Muscle layer of duodenum (tissue), 2 donors: ENCODE data around the gene ZMYM3.

ENCODE experiments used
- H3K27ac ChIP-seq: one replicate; pipeline ENCODE4 v1.7.0; 2013; ENCODE audit warnings: mild to moderate bottlenecking, low read length
- H3K27me3 ChIP-seq: one replicate; pipeline ENCODE4 v1.7.0; 2013; ENCODE audit warnings: low read depth, mild to moderate bottlenecking, control low read depth, low read length
- H3K36me3 ChIP-seq, 2 donors: one replicate each; pipeline ENCODE4 v1.7.0; 2013; ENCODE audit warnings: low read length in 2 of 2, control low read depth in 1 of 2, mild to moderate bottlenecking in 1 of 2; ENCODE audit not compliant: insufficient read depth in 2 of 2, control insufficient read depth in 1 of 2
- H3K4me1 ChIP-seq, 2 donors: one replicate each; pipeline ENCODE4 v1.7.0; 2013; ENCODE audit warnings: low read length in 2 of 2, mild to moderate bottlenecking in 2 of 2, control low read depth in 1 of 2, moderate library complexity in 1 of 2; ENCODE audit not compliant: insufficient read depth in 2 of 2, control insufficient read depth in 1 of 2
- H3K4me3 ChIP-seq, 2 donors: one replicate each; pipeline ENCODE4 v1.7.0; 2013; ENCODE audit warnings: low read length in 2 of 2, low read depth in 1 of 2, mild to moderate bottlenecking in 1 of 2
- H3K9me3 ChIP-seq, 2 donors: one replicate each; pipeline ENCODE4 v1.7.0; 2013; ENCODE audit warnings: low read length in 2 of 2, control low read depth in 1 of 2, mild to moderate bottlenecking in 1 of 2; ENCODE audit not compliant: control insufficient read depth in 1 of 2
- donor health status: healthy.

ZMYM3 gene

DNA sequence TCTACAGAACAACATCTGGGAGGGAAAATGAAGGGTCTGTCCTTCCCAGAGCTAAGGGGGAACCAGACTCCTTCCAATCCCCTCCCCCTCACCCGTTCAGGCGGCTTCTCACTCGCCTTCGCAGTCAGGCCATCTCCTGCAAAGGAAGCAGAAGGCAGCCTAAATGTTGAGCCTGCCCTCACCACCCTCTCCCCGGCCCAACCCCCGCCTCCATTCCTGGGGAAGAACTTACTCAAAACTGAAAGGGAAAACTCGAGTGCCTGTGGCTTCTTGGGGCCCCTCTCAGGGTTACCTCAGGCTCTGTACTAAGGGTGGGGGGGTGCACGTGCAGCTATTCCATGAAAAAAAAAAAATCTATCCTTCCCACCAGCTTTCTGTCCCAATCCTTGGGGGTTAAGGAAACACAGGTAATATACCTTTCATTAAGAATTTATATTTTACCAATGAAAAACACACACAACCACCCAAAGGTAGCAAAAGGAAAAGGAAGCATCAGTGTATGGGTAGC, 2.4 kb downstream of the ZMYM3 start:
- Histone ChIP-seq H3K4me1 (peaks cover 0 to 20% of the 10 kb centered on the region in 2 donors), H3K27me3 (no peaks in the 10 kb centered on the region), H3K36me3 (peaks cover 6 to 31% of the 10 kb centered on the region in 2 donors), H3K9me3 (no peaks in the 10 kb centered on the region), H3K27ac (no peak overlapping the region), H3K4me3 (no peak overlapping the region)

DNA sequence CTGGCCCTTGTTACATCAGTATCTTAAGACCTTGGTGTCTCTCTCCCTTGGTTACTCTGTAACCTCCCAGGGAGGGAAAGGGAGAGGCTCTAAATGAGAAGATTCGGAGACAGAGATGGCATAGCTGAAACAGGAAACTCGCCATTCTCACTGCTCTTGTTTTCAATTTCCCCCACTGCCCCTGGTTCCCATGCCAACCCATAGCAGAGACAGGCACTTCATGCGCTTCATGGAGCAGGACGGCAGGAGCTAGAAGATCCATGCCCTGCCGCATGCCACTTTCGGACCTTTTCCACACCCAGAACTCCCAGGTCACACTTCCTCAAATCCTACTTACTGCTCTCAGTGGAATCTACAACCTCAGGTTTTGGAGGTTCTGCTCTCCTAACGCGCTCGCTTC, 3.1 kb downstream of the ZMYM3 start:
- peaks cover 0 to 20% of the 10 kb centered on the region in 2 donors for H3K4me1 ChIP-seq
- no peak overlapping the region for H3K27ac ChIP-seq
- H3K4me3 ChIP-seq = no peak overlapping the region
- H3K36me3 ChIP-seq = peaks cover 6 to 35% of the 10 kb centered on the region in 2 donors
- H3K27me3 ChIP-seq = no peaks in the 10 kb centered on the region
- H3K9me3 ChIP-seq = no peaks in the 10 kb centered on the region

DNA sequence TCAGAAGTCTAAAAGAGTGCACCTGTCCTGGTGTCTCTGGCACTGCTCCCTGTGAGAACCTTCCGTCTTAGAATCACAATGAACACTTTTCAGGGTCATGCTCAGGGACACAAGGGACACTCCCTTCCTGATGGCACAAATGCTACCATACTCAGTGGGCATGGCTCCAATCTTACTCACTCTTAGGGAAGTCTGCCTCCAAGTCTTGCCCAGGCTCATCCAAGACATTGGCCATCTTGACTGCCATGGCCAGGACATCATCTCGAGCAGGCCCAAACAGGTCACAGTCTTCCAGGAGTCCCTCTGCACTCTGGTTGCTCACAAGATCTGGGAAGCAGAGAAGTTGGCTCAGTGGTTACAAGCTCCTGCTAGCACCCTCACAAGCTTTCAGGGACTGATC, 8.8 kb downstream of the ZMYM3 start:
- no peak overlapping the region for H3K27ac ChIP-seq
- H3K27me3 ChIP-seq = no peaks in the 10 kb centered on the region
- H3K4me1 ChIP-seq = no peaks in the 10 kb centered on the region
- peaks cover 28 to 88% of the 10 kb centered on the region in 2 donors for H3K36me3 ChIP-seq
- no peak overlapping the region for H3K4me3 ChIP-seq
- no peaks in the 10 kb centered on the region for H3K9me3 ChIP-seq

DNA sequence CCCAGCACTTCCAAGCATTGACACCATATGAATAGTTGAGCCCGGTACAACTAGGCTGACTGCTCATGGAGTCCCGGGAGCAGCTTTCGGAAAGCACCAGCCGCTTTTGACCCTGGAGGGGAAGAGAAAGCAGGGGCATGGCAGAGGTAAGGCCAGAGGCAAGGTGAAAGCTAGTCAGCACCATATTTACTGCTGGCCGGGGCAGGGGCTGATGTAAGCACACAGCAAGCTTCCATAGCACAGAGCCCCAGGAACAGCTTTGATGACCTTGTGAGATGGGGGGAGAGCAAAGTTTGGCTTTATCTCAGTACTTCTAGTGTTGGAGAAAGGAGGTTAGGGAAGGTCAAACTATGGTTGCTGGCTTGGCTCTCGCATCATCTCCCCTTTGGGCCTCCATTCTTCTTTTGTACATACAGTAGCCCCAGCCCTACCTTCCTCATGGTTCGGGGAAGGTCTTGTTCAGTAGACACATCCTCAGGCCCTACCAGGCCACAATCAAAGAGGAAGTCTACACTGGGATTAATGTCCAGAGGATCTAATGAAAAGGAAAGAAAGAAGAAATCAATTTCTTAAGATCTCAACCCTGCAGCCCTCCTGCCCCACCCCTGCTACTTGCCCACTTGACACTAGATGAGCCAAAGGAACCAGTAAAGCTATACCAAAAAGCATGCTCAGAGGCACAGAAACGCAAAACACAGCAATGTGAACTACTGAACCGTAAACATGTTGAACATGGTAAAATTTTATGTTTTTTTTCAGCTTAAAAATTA, 9.4 kb downstream of the ZMYM3 start:
- peaks cover 28 to 84% of the 10 kb centered on the region in 2 donors for H3K36me3 ChIP-seq
- no peaks in the 10 kb centered on the region for H3K4me1 ChIP-seq
- H3K27ac ChIP-seq = no peak overlapping the region
- H3K9me3 ChIP-seq = no peaks in the 10 kb centered on the region
- H3K4me3 ChIP-seq = no peak overlapping the region
- no peaks in the 10 kb centered on the region for H3K27me3 ChIP-seq

- Histone ChIP-seq H3K4me1 (no peaks in the 10 kb centered on the region), H3K9me3 (no peaks in the 10 kb centered on the region)
Measured at GRCh38 chrX:71241301-71241700, 12.6 kb downstream of the ZMYM3 start.

GRCh38 chrX:71239781-71240180, 14.2 kb downstream of the ZMYM3 start:
- no peaks in the 10 kb centered on the region for H3K27me3 ChIP-seq
- no peaks in the 10 kb centered on the region for H3K4me1 ChIP-seq
- H3K27ac ChIP-seq = no peak overlapping the region
- peaks cover 16 to 47% of the 10 kb centered on the region in 2 donors for H3K36me3 ChIP-seq
- H3K4me3 ChIP-seq = no peak overlapping the region
- H3K9me3 ChIP-seq = no peaks in the 10 kb centered on the region

More at GRCh38 chrX:71241301-71241700, 12.6 kb downstream of the ZMYM3 start:
- Histone ChIP-seq H3K4me3 (no peak overlapping the region), H3K27me3 (no peaks in the 10 kb centered on the region), H3K36me3 (peaks cover 22 to 58% of the 10 kb centered on the region in 2 donors), H3K27ac (no peak overlapping the region)

GRCh38 chrX:71236836-71237235, 17.1 kb downstream of the ZMYM3 start:
- Histone ChIP-seq H3K4me1 (no peaks in the 10 kb centered on the region), H3K27ac (no peak overlapping the region), H3K9me3 (no peaks in the 10 kb centered on the region), H3K36me3 (peaks cover 5 to 18% of the 10 kb centered on the region in 2 donors), H3K4me3 (no peak overlapping the region), H3K27me3 (no peaks in the 10 kb centered on the region)

GRCh38 chrX:71235482-71235881, 18.5 kb downstream of the ZMYM3 start:
- peaks cover 0 to 5% of the 10 kb centered on the region in 2 donors for H3K36me3 ChIP-seq
- H3K4me1 ChIP-seq = no peaks in the 10 kb centered on the region
- no peak overlapping the region for H3K27ac ChIP-seq
- no peaks in the 10 kb centered on the region for H3K9me3 ChIP-seq
- no peaks in the 10 kb centered on the region for H3K27me3 ChIP-seq
- H3K4me3 ChIP-seq = no peak overlapping the region

DNA sequence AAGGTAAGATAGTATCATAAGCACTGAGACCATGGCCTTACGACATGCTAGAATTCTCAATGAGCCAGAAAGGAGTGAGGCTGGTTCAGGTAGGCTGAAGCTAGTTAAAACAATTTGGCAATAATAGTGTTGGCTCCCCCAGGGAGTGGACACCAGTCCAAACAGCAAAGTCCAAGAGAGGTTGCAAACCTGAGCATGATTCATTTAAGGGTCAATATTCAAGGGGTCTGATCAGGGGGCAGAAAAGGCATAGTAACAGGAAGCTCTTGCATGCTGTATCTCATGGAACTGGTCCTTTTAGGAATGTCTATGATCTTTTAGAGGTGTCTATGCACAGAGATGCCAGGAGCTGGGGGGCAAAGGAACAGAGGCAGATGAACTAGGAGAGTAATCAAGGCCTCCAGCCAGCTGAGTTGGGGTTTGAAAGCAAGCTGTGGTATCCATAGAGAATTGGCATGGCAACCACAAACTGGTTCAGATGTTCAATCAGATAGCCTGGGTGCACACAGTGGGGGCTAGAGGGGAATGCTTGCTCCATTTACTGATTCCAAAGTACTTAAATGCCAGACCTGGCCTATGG, 25.8 kb downstream of the ZMYM3 start:
- no peak overlapping the region for H3K27ac ChIP-seq
- H3K4me1 ChIP-seq = no peaks in the 10 kb centered on the region
- H3K9me3 ChIP-seq = no peaks in the 10 kb centered on the region
- H3K27me3 ChIP-seq = no peaks in the 10 kb centered on the region
- no peak overlapping the region for H3K4me3 ChIP-seq
- H3K36me3 ChIP-seq = no peaks in the 10 kb centered on the region

GRCh38 chrX:71227370-71228062, 26.4 kb downstream of the ZMYM3 start:
- no peak overlapping the region for H3K27ac ChIP-seq
- H3K36me3 ChIP-seq = no peaks in the 10 kb centered on the region
- H3K4me3 ChIP-seq = no peak overlapping the region
- no peaks in the 10 kb centered on the region for H3K9me3 ChIP-seq
- H3K4me1 ChIP-seq = no peaks in the 10 kb centered on the region
- H3K27me3 ChIP-seq = no peaks in the 10 kb centered on the region

DNA sequence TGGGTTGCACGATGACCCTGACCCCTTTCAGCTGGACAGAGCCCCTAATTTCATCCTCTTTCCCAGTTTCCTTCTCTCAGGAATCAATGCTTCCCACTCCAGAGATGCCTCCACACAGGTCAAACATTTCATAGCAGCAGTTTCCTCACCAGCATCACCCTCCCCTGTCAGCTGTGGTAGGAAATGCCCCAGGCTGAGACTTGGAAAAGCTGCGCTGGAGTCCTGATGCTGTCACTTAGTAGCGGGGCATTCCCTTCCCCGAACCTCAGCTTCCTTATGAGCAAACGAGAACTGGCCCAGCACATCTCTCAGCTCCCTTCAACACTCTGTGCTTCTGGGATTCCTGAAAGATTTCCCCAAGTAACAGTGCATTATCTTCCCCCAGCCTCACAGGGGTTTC, 28.3 kb downstream of the ZMYM3 start:
- H3K36me3 ChIP-seq = no peaks in the 10 kb centered on the region
- H3K27ac ChIP-seq = no peak overlapping the region
- H3K4me1 ChIP-seq = no peaks in the 10 kb centered on the region
- H3K27me3 ChIP-seq = no peaks in the 10 kb centered on the region
- H3K4me3 ChIP-seq = no peak overlapping the region
- no peaks in the 10 kb centered on the region for H3K9me3 ChIP-seq
